HG03354 (cell line): Measurements from ENCODE around the gene SFTA2.
"Not testable (repeated sequence)": the region's sequence is repeated elsewhere in the genome, so short reads cannot be mapped to it uniquely, and the experiment has no call there.

Source experiments
- ATAC-seq: cut with Tn5 transposase; IDR thresholded peaks from one replicate; pipeline ENCODE4 v1.9.1; 2021; ENCODE audit warnings: mild to moderate bottlenecking; ENCODE audit not compliant: unreplicated experiment, poor library complexity, severe bottlenecking

Gene SFTA2

DNA sequence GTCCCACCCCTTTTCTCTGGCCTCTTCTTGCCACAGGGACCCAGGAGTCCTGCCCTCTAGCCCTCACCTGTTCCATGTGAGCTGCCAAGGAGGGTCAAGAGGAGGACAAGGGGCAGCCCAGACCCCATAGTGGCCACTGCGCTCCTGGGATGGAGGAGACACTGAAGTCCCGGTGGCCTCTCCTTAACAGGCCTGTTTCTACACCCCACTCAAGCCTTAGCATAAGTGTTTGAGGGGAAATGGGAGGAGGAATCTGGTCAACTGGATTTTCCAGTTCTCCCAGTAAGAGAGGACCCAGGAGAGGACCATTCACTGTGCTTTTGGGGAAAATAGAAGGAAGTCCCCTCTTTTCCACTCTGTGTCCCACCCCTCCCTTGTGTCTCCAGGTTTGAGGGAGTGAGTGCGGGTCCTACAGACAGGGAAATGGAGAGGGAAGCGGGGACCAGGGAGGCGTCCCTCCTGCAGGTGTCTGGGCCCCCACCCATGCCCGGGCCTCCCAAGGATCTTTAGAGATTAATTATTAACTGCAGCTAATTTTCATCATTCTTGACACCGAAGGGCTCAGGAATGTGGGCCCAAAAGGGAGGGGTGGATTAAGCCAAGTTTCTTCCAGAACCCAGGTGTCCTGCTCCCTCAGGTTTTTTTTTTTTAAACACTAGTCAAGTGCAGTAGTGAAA is at the start of gene SFTA2:
Gene SFTA2, minus strand, starts transcription at position 202 of the 677 bp plus-strand sequence. Its CDS starts 74 bp downstream, at position 128.
- ATAC-seq: no peak

GRCh38 chr6:30979690-30980089 is 47.7 kb upstream of the SFTA2 start:
- no peak for ATAC-seq

DNA sequence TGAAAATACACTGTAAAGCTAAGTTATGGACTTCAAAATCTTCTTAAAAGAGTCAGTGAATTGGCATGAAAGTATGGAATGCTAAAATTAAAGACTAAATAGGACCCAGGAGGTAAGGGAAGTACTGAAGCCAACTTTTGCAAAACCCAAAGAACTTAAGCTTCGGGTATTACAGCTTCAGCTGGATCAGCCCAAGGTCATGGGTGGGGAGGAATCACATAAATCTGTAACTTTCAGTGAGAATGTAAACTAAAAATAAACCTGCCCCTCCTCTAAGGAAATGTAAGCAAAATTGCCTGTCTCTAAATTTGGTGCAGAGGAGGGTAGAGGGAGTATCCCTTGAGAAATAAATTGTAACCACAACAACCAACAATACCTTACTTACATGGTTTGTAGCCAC is 47.2 kb upstream of the SFTA2 start:
- no peak for ATAC-seq

GRCh38 chr6:30974490-30975252 is 42.7 kb upstream of the SFTA2 start:
- ATAC-seq: no peak

- ATAC-seq: no peak
Observed at GRCh38 chr6:30972816-30973215, 40.8 kb upstream of the SFTA2 start.

GRCh38 chr6:30970946-30971345 is 39.0 kb upstream of the SFTA2 start:
- ATAC-seq: no peak

GRCh38 chr6:30969171-30969570 is 37.2 kb upstream of the SFTA2 start:
- ATAC-seq: not testable (repeated sequence)

GRCh38 chr6:30966154-30966553 is 34.2 kb upstream of the SFTA2 start:
- no peak for ATAC-seq

DNA sequence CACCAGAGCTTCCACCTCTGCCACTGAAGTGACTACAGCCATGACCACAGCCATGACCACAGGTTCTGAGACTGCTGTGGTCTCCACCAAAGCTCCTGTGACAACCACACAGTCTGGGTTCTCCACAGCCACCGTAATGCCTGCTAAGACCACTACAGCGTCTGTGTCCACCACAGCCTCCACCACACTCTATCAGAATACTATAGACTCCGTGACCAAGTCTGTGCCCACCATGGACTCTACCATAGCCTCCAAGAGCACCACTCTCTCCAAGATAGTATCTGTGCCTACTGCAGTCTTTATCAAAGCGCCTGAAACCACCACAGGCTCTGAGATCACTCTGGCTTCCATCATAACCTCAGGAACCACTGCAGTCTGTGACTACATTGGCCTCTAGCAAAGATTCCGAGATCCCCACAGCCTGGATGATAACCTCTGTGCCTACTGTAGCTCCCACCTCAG is 33.2 kb upstream of the SFTA2 start:
- no peak for ATAC-seq

- ATAC-seq: no peak
Observed at GRCh38 chr6:30964075-30964474, 32.1 kb upstream of the SFTA2 start.

DNA sequence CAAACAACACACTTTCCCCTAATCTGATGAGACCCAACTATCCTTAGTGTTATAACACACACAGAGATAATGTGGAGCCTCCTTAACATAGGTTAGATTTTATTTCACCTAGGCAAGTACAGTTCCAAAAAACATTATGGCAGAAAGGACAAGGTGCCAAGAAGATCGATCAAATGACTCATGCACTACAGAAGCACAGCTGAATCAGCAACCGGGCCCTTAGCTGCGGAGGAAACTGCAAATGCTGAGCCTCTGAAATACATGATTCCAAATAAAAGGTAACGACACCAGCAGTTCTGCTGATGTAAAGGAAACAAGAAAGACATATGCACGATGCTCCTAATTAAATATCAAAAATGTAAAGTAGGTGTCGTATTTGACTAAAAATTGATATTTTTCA is 31.7 kb upstream of the SFTA2 start:
- no peak for ATAC-seq

DNA sequence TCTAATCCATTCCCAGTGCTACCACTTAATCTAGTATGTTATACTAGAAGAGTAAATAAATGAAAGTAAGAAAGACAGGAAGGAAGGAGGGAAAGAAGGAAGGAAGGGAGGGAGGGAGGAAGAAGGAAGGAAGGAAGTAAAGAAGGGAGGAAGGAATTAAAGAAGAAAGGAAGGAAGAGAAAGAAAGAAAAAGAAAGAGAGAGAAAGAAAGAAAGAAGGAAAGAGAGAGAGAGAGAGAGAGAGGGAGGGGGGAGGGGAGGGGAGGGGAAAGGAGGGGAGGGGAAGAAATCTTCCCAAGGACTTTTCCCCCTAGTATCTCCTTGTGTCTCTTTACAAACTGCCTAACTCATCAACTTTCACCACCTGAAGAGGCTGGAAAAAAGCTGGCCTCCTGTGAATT is 30.7 kb upstream of the SFTA2 start:
- no peak for ATAC-seq

DNA sequence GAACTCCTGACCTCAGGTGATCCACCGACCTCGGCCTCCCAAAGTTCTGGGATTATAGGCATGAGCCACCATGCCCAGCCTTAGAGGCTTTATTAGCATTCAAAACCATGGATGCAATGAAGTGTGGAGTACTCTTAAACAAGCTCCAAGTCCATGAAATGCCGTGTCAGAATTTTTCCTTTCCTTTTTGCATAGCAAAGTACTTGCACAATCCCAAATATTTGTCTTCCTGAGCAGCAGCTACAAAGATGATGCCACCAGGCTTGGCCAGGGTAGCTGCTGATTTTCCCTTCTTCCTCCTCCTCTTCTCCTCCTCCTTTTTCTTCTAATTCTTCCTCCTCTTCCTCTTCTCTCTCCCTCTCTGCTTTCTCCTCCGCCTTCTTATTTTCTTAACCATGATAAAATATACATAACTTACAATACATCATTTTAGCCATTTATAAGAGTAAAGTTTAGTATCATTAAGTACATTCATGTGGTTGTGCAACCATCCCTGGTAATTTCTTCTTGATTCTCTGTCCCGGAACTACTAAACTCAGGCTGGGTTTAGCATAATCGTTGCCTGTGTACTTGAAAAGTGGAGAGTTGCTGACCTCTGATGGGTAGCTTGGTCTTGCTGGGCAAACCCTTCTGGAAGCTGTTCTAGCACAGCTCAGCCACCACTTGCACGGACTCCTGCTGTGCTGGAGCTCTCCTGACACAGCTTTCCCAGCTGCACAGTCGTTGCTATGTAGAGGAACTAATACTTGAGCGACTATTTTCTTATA is 29.1 kb upstream of the SFTA2 start:
- ATAC-seq: no peak

DNA sequence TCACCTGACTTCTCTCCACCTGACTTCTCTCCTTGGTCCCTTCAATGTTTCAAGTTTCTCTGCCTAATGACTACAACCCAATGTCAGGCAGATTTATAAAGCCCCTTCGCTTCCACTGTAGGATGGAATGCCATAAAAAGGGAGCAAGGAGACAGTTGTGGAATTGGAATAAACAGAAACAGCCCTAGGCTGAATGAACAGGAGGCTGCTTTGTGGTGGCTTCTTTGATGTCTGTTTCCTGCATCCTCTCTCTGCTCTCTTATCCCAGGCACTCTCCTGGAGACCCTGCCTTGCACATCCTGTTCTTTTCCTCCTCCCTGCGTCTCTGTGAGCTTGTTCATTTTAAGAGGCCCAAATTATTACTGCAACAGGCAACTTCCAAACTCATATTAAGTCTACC is 25.7 kb upstream of the SFTA2 start:
- ATAC-seq: no peak

DNA sequence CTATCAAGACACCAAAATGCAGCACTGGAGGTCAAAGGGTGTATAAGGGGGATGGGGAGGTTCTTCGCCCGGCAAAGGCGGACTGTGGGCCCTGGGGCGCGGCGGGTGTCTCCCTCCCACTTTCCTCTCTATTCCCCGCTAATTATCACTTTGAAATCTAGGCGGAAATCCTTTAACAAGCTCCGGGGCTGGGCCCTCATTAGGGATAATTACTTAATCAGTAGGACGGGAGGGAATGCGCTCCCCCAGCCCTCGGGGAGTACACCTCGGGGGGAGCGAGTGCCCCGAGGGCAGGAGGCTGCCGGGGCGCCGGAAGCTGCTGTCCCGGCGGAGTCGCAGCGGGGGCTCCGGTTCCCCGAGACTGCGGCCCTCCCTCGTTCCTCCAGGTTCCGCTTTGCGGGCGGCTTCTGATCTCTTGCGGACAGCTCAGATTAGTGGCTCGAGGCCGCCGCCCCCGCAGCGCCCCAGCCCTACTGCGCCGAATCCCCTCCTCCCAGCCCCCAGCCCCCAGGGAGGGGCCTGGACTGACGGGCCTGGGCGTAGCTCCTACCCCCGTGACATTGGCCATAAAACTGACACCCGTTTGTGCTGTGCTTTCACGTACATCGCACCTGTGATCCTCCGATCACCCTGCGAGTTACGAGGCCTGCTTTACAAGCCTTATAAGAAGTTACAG is 23.5 kb upstream of the SFTA2 start:
- peak; percentile 74 for ATAC-seq

DNA sequence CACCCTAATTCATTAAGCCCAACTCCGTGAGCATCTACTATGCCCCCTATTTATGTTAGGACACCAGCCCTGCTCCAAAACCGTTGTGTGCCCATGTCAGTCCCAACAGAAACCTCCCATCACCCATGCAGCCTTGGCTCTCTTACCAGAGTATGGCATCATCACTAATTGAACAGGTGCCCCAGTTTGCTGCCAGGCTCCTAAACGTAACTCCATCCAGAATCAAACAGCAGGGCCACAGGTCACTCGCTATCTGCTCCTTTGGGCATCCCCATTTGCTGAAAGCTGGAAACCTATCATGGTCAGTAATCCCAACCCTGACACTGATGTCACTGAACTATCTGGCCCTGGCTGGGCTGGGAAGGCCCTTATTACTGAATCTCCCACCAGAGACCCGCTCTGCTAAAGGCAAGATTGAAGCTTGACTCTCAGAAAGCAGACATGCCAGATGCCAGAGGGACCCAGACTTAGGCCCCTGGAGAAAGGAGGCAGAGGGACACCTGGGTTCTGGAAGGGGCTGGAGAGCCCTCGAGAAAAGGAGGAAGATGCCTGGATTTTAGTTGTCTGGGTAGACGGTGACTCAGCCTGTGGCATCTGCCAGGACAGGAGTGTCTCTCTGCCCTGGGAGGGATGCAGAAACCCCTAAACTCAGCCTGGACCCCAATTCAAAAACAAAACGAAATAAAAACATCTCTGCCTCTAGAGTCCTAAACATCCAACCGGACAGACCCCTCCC is 22.8 kb upstream of the SFTA2 start:
- no peak for ATAC-seq

GRCh38 chr6:30951907-30952469 is 20.0 kb upstream of the SFTA2 start:
- no peak for ATAC-seq

DNA sequence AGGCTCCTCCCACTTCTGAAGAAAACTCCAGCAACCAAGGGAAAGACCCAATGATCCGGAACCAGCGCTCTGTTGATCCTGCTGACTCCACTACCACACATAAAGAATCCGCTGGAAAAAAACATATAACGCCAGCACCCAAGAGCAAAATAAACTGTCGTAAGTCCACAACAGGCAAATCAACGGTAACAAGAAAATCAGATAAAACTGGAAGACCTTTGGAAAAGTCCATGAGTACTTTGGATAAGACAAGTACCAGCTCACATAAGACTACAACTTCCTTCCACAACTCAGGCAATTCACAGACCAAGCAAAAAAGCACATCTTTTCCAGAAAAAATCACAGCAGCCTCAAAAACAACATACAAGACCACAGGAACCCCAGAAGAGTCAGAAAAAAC is 16.8 kb upstream of the SFTA2 start:
- no peak for ATAC-seq

- ATAC-seq: no peak
Observed at GRCh38 chr6:30947231-30947630, 15.3 kb upstream of the SFTA2 start.
